ENCODE data around the gene ERVH48-1.

ERVH48-1 gene

GRCh38 chr21:42929969-42930368 lies 4.5 kb upstream of the ERVH48-1 start:
- TF ChIP-seq FOXP2 (optimal IDR thresholded peaks at IDR 0.05; ENCODE audit: borderline replicate concordance, extremely low read depth, extremely low read length, insufficient read depth) (no peak), SIN3A (IDR thresholded peaks at IDR 0.05; ENCODE audit: borderline replicate concordance, insufficient read depth, low read length) (no peak), TAF1 (IDR thresholded peaks at IDR 0.05; ENCODE audit: borderline replicate concordance, insufficient read depth, low read length) (no peak), POLR2AphosphoS5 (IDR thresholded peaks at IDR 0.05; ENCODE audit: low read depth, low read length) (no peak)
- TF ChIP-seq, protein P1, sequence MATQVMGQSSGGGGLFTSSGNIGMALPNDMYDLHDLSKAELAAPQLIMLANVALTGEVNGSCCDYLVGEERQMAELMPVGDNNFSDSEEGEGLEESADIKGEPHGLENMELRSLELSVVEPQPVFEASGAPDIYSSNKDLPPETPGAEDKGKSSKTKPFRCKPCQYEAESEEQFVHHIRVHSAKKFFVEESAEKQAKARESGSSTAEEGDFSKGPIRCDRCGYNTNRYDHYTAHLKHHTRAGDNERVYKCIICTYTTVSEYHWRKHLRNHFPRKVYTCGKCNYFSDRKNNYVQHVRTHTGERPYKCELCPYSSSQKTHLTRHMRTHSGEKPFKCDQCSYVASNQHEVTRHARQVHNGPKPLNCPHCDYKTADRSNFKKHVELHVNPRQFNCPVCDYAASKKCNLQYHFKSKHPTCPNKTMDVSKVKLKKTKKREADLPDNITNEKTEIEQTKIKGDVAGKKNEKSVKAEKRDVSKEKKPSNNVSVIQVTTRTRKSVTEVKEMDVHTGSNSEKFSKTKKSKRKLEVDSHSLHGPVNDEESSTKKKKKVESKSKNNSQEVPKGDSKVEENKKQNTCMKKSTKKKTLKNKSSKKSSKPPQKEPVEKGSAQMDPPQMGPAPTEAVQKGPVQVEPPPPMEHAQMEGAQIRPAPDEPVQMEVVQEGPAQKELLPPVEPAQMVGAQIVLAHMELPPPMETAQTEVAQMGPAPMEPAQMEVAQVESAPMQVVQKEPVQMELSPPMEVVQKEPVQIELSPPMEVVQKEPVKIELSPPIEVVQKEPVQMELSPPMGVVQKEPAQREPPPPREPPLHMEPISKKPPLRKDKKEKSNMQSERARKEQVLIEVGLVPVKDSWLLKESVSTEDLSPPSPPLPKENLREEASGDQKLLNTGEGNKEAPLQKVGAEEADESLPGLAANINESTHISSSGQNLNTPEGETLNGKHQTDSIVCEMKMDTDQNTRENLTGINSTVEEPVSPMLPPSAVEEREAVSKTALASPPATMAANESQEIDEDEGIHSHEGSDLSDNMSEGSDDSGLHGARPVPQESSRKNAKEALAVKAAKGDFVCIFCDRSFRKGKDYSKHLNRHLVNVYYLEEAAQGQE (IDR thresholded peaks at IDR 0.05; ENCODE audit: insufficient read depth in 1 of 2, low read depth in 2 of 2, low read length in 2 of 2) = no peak

DNA sequence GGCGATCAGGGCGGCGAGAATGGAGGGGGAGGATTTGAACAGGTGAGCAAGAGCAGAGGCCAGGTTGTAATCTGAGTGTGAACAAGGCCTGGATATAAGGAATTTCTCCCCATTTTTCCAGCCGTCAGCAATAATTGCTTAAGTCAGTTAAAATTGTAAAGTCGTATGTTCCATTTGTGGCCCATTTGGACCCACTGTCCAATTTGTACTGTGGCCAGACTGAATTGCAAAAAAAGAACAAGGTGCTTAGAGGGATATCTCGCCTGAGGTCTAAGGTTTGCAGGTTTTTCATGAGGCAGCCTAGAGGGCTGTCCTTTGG lies 1.0 kb downstream of the ERVH48-1 start:
- TF ChIP-seq FOXP2 (optimal IDR thresholded peaks at IDR 0.05; ENCODE audit: borderline replicate concordance, extremely low read depth, extremely low read length, insufficient read depth) (no peak), SIN3A (IDR thresholded peaks at IDR 0.05; ENCODE audit: borderline replicate concordance, insufficient read depth, low read length) (no peak), POLR2AphosphoS5 (IDR thresholded peaks at IDR 0.05; ENCODE audit: low read depth, low read length) (no peak), TAF1 (IDR thresholded peaks at IDR 0.05; ENCODE audit: borderline replicate concordance, insufficient read depth, low read length) (no peak)
- TF ChIP-seq, protein P1 (IDR thresholded peaks at IDR 0.05; ENCODE audit: insufficient read depth in 1 of 2, low read depth in 2 of 2, low read length in 2 of 2) = no peak

- TF ChIP-seq FOXP2 (optimal IDR thresholded peaks at IDR 0.05; ENCODE audit: borderline replicate concordance, extremely low read depth, extremely low read length, insufficient read depth) (no peak), TAF1 (IDR thresholded peaks at IDR 0.05; ENCODE audit: borderline replicate concordance, insufficient read depth, low read length) (0 out of 2 replicates have a peak, but pooled peaks have one; percentile 30), POLR2AphosphoS5 (IDR thresholded peaks at IDR 0.05; ENCODE audit: low read depth, low read length) (peak; percentile 60; the same call in 1 of the 2 replicates), SIN3A (IDR thresholded peaks at IDR 0.05; ENCODE audit: borderline replicate concordance, insufficient read depth, low read length) (no peak)
- TF ChIP-seq, protein P1 (IDR thresholded peaks at IDR 0.05; ENCODE audit: insufficient read depth in 1 of 2, low read depth in 2 of 2, low read length in 2 of 2) = no peak
Measured at GRCh38 chr21:42923553-42924432, 1.6 kb downstream of the ERVH48-1 start.

DNA sequence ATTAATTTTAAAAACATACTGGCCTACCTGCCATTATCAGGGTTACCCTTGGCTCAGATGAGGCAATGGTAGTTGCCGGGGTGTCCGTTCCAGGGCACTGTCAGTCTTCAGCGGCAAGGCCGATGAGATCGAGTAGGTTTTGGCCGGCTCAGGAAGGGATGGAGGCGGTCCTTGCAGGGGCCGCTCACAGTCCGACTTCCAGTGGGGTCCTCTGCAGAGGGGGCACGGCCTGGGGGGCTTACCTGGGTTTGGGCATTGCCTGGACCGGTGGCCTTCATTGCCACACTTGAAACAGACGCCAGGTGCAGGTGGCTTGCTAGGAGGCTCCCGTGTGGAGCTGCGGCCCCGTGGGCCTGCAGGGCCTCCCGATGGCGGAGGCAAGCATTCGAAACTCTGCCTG lies 2.5 kb downstream of the ERVH48-1 start:
- TF ChIP-seq SIN3A (IDR thresholded peaks at IDR 0.05; ENCODE audit: borderline replicate concordance, insufficient read depth, low read length) = no peak
- no peak for TF ChIP-seq FOXP2 (optimal IDR thresholded peaks at IDR 0.05; ENCODE audit: borderline replicate concordance, extremely low read depth, extremely low read length, insufficient read depth)
- no peak for TF ChIP-seq POLR2AphosphoS5 (IDR thresholded peaks at IDR 0.05; ENCODE audit: low read depth, low read length)
- TF ChIP-seq, protein P1 (IDR thresholded peaks at IDR 0.05; ENCODE audit: insufficient read depth in 1 of 2, low read depth in 2 of 2, low read length in 2 of 2) = no peak
- no peak for TF ChIP-seq TAF1 (IDR thresholded peaks at IDR 0.05; ENCODE audit: borderline replicate concordance, insufficient read depth, low read length)
